HCT116 (cell line): ENCODE data around the gene TMEM139. TPM values are rescaled to one million over a fixed set of nuclear protein-coding genes. Genes with fewer than 3 reads are reported as not detected.

ENCODE experiments used
- ATAC-seq: fragments of 200-7000 bp; cut with Tn5 transposase; 2 replicates; pipeline ENCODE4 v1.9.1; 2020; ENCODE audit warnings: mild to moderate bottlenecking, moderate library complexity
- BruUV-seq: library from RNA; stranded (reverse); fragments of 400-500 nt; replicated peaks from 2 replicates; lab custom pipeline; 2021; lab: Mats Ljungman, UMichigan
- CTCF ChIA-PET: fragments of 300-600 bp; sonication (Branson Sonifier 250); formaldehyde crosslinking; loops from one replicate; lab custom pipeline; 2021; ENCODE audit warnings: antibody characterized with exemption; lab: Charles Lee
- POLR2A ChIA-PET: fragments of 300-600, 350-600 bp; sonication (Branson Sonifier 250); formaldehyde crosslinking; loops from one replicate; lab custom pipeline; 2021; ENCODE audit warnings: antibody characterized with exemption; lab: Charles Lee
- RAD21 ChIA-PET, 2 experiments: fragments of 300-600 bp; sonication (Branson Sonifier 250); formaldehyde crosslinking; loops; one replicate each; lab custom pipeline; 2023; ENCODE audit warnings: low total read pairs in 2 of 2; ENCODE audit not compliant: uncharacterized antibody in 2 of 2, unreplicated experiment in 2 of 2, low non-redundant PET in 1 of 2; lab: Charles Lee
- DNase-seq: peaks from one replicate; pipeline ENCODE4 v3.0.0-alpha.2; 2010; ENCODE audit warnings: low read depth, low spot score
- H2AFZ ChIP-seq: fragments of 200-600 bp; shearing (Covaris generic), sonication (generic); 2 replicates; pipeline ENCODE4 v1.6.1; 2017; ENCODE audit warnings: low read depth, mixed run types, mixed read lengths, antibody characterized with exemption, low read length; ENCODE audit not compliant: poor library complexity, severe bottlenecking
- H3K27ac ChIP-seq: 2 replicates; pipeline ENCODE4 v1.5.1; 2012; ENCODE audit warnings: low read depth, low read length
- H3K27me3 ChIP-seq: fragments of 200-600 bp; sonication (generic); 2 replicates; pipeline ENCODE4 v1.6.1; 2016; ENCODE audit warnings: mixed run types, low read length, mixed read lengths; ENCODE audit not compliant: insufficient read depth
- H3K36me3 ChIP-seq, 2 experiments: fragments of 200-500 bp in 1 of 2; fragments of 200-600 bp in 1 of 2; sonication (Bioruptor generic) in 1 of 2; sonication (generic) in 1 of 2; 2 replicates each; pipeline versions ENCODE4 v1.5.1 to v1.6.1; 2014 to 2016; ENCODE audit warnings: low read length in 2 of 2, inconsistent platforms in 1 of 2, mixed read lengths in 1 of 2, mixed run types in 1 of 2; ENCODE audit not compliant: insufficient read depth in 2 of 2, control insufficient read depth in 1 of 2
- H3K4me1 ChIP-seq, 2 experiments: fragments of 200-600 bp in 1 of 2; sonication (generic) in 1 of 2; 2 replicates each; pipeline versions ENCODE4 v1.5.1 to v1.6.1; 2012 to 2017; ENCODE audit warnings: low read length in 2 of 2, inconsistent platforms in 1 of 2, mild to moderate bottlenecking in 1 of 2, mixed read lengths in 1 of 2, mixed run types in 1 of 2, moderate library complexity in 1 of 2; ENCODE audit not compliant: insufficient read depth in 2 of 2, control insufficient read depth in 1 of 2
- H3K4me2 ChIP-seq: fragments of 200-600 bp; sonication (generic); 2 replicates; pipeline ENCODE4 v1.6.1; 2017; ENCODE audit warnings: mixed run types, low read length, mixed read lengths
- H3K4me3 ChIP-seq, 2 experiments: fragments of 200-600 bp in 1 of 2; sonication (generic) in 1 of 2; replicated peaks in 1 of 2; 2 replicates each; pipeline ENCODE4 v1.5.1; 2011 to 2016; ENCODE audit warnings: low read length in 2 of 2, control low read depth in 1 of 2, low read depth in 1 of 2, mild to moderate bottlenecking in 1 of 2, mixed read lengths in 1 of 2, mixed run types in 1 of 2
- H3K79me2 ChIP-seq: fragments of 200-600 bp; sonication (generic); 2 replicates; pipeline ENCODE4 v1.6.1; 2017; ENCODE audit warnings: mild to moderate bottlenecking, mixed run types, low read length, moderate library complexity, mixed read lengths; ENCODE audit not compliant: insufficient read depth
- H3K9ac ChIP-seq: fragments of 200-600 bp; sonication (generic); 2 replicates; pipeline ENCODE4 v1.6.1; 2016; ENCODE audit warnings: low read length, mixed read lengths
- H3K9me2 ChIP-seq: fragments of 200-600 bp; sonication (generic), shearing (Covaris generic); 2 replicates; pipeline ENCODE4 v1.6.1; 2017; ENCODE audit warnings: mixed run types, mild to moderate bottlenecking, moderate library complexity; ENCODE audit not compliant: insufficient read depth
- H3K9me3 ChIP-seq, 2 experiments: fragments of 200-500 bp in 1 of 2; fragments of 200-600 bp in 1 of 2; sonication (Bioruptor generic) in 1 of 2; sonication (generic) in 1 of 2; 2 replicates each; pipeline ENCODE4 v1.6.1; 2014 to 2017; ENCODE audit warnings: low read length in 2 of 2, mixed read lengths in 2 of 2, inconsistent platforms in 1 of 2, low read depth in 1 of 2, mild to moderate bottlenecking in 1 of 2, mixed run types in 1 of 2, moderate library complexity in 1 of 2; ENCODE audit not compliant: control insufficient read depth in 1 of 2, insufficient read depth in 1 of 2
- H4K20me1 ChIP-seq: fragments of 200-600 bp; sonication (generic), shearing (Covaris generic); 2 replicates; pipeline ENCODE4 v1.6.1; 2017; ENCODE audit warnings: mixed run types, mild to moderate bottlenecking, moderate library complexity; ENCODE audit not compliant: insufficient read depth
- CEBPB ChIP-seq: IDR thresholded peaks from 2 replicates; pipeline ENCODE4 v1.6.1; 2012; ENCODE audit warnings: low read depth
- EGR1 ChIP-seq: IDR thresholded peaks from 2 replicates; pipeline ENCODE4 v1.6.1; 2012; ENCODE audit warnings: low read depth
- JUND ChIP-seq: IDR thresholded peaks from 2 replicates; pipeline ENCODE4 v1.6.1; 2012
- SRF ChIP-seq: IDR thresholded peaks from 2 replicates; pipeline ENCODE4 v1.6.1; 2012; ENCODE audit warnings: low read depth
- TCF7L2 ChIP-seq: IDR thresholded peaks from 2 replicates; pipeline ENCODE4 v1.7.0; 2011; ENCODE audit warnings: borderline replicate concordance, inconsistent platforms; ENCODE audit not compliant: insufficient read depth, insufficient read length; ENCODE audit errors: extremely low read depth
- ZBTB33 ChIP-seq: IDR thresholded peaks from 2 replicates; pipeline ENCODE4 v1.6.1; 2011; ENCODE audit warnings: mild to moderate bottlenecking, low read length, moderate library complexity; ENCODE audit not compliant: insufficient replicate concordance; ENCODE audit errors: extremely low read depth
- intact Hi-C: fragments of 100-400 bp; cut with micrococcal nuclease; formaldehyde crosslinking; loops from 2 replicates; pipeline ENCODE4 v1.10.0; 2022
- total RNA-seq: library from RNA; stranded (reverse); gene quantifications from one replicate; pipeline ENCODE4 v1.2.1, GENCODE V29; 2021; ENCODE audit not compliant: unreplicated experiment
- TF ChIP-seq, protein P1 (sequence below): IDR thresholded peaks from 2 replicates; pipeline ENCODE4 v1.6.1; 2012
- TF ChIP-seq, protein P2 (sequence below): IDR thresholded peaks from 2 replicates; pipeline ENCODE4 v1.6.1; 2012; ENCODE audit warnings: low read depth
- TF ChIP-seq, protein P3 (sequence below), 3 experiments: fragments of 200-600 bp in 1 of 3; sonication (generic) in 1 of 3; IDR thresholded peaks in 2 of 3; conservative IDR thresholded peaks in 1 of 3; 2 replicates each; pipeline ENCODE4 v1.5.1; 2012 to 2017; ENCODE audit warnings: low read depth in 2 of 3, low read length in 2 of 3, antibody characterized with exemption in 1 of 3, borderline replicate concordance in 1 of 3, control low read depth in 1 of 3, mild to moderate bottlenecking in 1 of 3, mixed read lengths in 1 of 3, mixed run types in 1 of 3, moderate library complexity in 1 of 3; ENCODE audit not compliant: insufficient read depth in 1 of 3

Gene TMEM139
- total RNA-seq, 1 experiment from 2014 or later, result 9.9 TPM

GRCh38 chr7:143308632-143309031, 23.9 kb downstream of the TMEM139 start:
- TF ChIP-seq, protein P1, sequence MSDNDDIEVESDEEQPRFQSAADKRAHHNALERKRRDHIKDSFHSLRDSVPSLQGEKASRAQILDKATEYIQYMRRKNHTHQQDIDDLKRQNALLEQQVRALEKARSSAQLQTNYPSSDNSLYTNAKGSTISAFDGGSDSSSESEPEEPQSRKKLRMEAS, result no peak
- no peak for TF ChIP-seq JUND
- TF ChIP-seq, protein P2, sequence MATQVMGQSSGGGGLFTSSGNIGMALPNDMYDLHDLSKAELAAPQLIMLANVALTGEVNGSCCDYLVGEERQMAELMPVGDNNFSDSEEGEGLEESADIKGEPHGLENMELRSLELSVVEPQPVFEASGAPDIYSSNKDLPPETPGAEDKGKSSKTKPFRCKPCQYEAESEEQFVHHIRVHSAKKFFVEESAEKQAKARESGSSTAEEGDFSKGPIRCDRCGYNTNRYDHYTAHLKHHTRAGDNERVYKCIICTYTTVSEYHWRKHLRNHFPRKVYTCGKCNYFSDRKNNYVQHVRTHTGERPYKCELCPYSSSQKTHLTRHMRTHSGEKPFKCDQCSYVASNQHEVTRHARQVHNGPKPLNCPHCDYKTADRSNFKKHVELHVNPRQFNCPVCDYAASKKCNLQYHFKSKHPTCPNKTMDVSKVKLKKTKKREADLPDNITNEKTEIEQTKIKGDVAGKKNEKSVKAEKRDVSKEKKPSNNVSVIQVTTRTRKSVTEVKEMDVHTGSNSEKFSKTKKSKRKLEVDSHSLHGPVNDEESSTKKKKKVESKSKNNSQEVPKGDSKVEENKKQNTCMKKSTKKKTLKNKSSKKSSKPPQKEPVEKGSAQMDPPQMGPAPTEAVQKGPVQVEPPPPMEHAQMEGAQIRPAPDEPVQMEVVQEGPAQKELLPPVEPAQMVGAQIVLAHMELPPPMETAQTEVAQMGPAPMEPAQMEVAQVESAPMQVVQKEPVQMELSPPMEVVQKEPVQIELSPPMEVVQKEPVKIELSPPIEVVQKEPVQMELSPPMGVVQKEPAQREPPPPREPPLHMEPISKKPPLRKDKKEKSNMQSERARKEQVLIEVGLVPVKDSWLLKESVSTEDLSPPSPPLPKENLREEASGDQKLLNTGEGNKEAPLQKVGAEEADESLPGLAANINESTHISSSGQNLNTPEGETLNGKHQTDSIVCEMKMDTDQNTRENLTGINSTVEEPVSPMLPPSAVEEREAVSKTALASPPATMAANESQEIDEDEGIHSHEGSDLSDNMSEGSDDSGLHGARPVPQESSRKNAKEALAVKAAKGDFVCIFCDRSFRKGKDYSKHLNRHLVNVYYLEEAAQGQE, result no peak
- no peak for TF ChIP-seq TCF7L2
- TF ChIP-seq EGR1, result no peak
- TF ChIP-seq, protein P3, sequence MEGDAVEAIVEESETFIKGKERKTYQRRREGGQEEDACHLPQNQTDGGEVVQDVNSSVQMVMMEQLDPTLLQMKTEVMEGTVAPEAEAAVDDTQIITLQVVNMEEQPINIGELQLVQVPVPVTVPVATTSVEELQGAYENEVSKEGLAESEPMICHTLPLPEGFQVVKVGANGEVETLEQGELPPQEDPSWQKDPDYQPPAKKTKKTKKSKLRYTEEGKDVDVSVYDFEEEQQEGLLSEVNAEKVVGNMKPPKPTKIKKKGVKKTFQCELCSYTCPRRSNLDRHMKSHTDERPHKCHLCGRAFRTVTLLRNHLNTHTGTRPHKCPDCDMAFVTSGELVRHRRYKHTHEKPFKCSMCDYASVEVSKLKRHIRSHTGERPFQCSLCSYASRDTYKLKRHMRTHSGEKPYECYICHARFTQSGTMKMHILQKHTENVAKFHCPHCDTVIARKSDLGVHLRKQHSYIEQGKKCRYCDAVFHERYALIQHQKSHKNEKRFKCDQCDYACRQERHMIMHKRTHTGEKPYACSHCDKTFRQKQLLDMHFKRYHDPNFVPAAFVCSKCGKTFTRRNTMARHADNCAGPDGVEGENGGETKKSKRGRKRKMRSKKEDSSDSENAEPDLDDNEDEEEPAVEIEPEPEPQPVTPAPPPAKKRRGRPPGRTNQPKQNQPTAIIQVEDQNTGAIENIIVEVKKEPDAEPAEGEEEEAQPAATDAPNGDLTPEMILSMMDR (IDR thresholded peaks at IDR 0.05 in 2 of 3, conservative IDR thresholded peaks at IDR 0.05 in 1 of 3; ENCODE audit: borderline replicate concordance in 1 of 3, insufficient read depth in 1 of 3, low read depth in 2 of 3, low read length in 2 of 3), result no peak
- TF ChIP-seq SRF, result no peak
- TF ChIP-seq CEBPB, result no peak
- no peak for TF ChIP-seq ZBTB33
- Histone ChIP-seq H4K20me1 (no peaks in the 10 kb centered on the region), H3K36me3 (peaks cover 25 to 42% of the 10 kb centered on the region in 2 experiments; a peak in 3 of 4 replicates), H2AFZ (no peak overlapping the region), H3K9ac (no peak overlapping the region), H3K27ac (no peak overlapping the region), H3K79me2 (0 out of 2 replicates have a peak, but pooled peaks cover 4% of the 10 kb centered on the region), H3K9me2 (no peaks in the 10 kb centered on the region), H3K4me2 (no peak overlapping the region), H3K4me3 (no peak overlapping the region), H3K27me3 (no peaks in the 10 kb centered on the region), H3K4me1 (no peaks in the 10 kb centered on the region), H3K9me3 (no peaks in the 10 kb centered on the region)
- ChIA-PET POLR2A (interaction anchor here (0.7 kb wide), 1 partner anchor 773 kb away, joined by 3 read pairs; no protein-coding TSS in a partner anchor), CTCF (interaction anchor here (1.5 to 1.7 kb wide), 2 partner anchors 12 to 68 kb away, joined by 3 to 4 read pairs; no protein-coding TSS in a partner anchor), RAD21 (no interaction called here)
- ATAC-seq, result no peak
- no TSS peak for BruUV-seq
- no peak for DNase-seq
- intact Hi-C loops, result loop anchor here (5.0 kb wide), 1 partner anchor 301 kb away; no protein-coding TSS in a partner anchor
